ENCODE data around the gene KRTAP29-1. TPM values are rescaled to one million over a fixed set of nuclear protein-coding genes. Genes with fewer than 3 reads are reported as not detected.

Gene KRTAP29-1
- total and polyA plus RNA-seq, 12 donors, result not detected

DNA sequence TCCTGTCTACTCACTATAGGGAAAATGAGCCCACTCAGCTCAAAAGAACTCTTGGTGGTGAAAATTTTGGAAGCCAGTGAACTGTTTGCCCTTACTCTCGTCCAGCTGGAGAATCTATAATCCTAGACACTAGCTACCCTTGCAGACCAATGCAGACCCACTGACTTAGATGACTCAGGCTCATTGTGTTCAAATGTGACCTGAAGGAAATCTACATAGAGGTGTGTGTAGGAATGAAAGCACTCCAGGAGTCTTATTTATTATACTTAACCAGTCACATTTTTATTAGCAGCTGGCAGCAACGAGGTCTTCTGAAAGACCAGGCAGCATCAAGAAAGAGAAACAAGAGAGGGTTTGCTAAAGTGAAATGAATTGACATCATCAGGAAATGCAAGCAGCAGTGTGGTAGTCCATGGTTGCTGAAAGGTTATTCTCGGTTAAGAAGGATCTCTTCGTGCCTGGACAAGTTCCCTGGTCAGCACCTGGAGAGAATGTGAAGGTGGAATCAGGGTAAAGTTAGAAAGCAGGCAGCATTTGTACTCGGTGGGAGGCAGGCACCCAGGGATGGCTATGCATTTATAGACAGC lies 1.4 kb downstream of the KRTAP29-1 start:
- Histone ChIP-seq H3K36me3 (no peaks in the 10 kb centered on the region), H3K27me3 (peaks cover 0 to 6% (median 0%) of the 10 kb centered on the region in 7 donors), H3K4me1 (peaks cover 0 to 10% (median 4%) of the 10 kb centered on the region in 9 donors), H3K4me3 (no peak overlapping the region), H3K27ac (no peak overlapping the region), H3K9me3 (peaks cover 0 to 20% (median 0%) of the 10 kb centered on the region in 11 donors)
- 67 to 69% methylated on average over 5 of the region's 5 CpGs for WGBS, 2 donors
- TF ChIP-seq, protein P1, sequence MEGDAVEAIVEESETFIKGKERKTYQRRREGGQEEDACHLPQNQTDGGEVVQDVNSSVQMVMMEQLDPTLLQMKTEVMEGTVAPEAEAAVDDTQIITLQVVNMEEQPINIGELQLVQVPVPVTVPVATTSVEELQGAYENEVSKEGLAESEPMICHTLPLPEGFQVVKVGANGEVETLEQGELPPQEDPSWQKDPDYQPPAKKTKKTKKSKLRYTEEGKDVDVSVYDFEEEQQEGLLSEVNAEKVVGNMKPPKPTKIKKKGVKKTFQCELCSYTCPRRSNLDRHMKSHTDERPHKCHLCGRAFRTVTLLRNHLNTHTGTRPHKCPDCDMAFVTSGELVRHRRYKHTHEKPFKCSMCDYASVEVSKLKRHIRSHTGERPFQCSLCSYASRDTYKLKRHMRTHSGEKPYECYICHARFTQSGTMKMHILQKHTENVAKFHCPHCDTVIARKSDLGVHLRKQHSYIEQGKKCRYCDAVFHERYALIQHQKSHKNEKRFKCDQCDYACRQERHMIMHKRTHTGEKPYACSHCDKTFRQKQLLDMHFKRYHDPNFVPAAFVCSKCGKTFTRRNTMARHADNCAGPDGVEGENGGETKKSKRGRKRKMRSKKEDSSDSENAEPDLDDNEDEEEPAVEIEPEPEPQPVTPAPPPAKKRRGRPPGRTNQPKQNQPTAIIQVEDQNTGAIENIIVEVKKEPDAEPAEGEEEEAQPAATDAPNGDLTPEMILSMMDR (IDR thresholded peaks at IDR 0.05), result no peak
- no peak for ATAC-seq
- no peak for DNase-seq
- intact Hi-C loops (cut with DNase I), result loop anchor here in 1 of 10 donors (10.0 kb wide), 1 partner anchor 194 kb away; no protein-coding TSS in a partner anchor

DNA sequence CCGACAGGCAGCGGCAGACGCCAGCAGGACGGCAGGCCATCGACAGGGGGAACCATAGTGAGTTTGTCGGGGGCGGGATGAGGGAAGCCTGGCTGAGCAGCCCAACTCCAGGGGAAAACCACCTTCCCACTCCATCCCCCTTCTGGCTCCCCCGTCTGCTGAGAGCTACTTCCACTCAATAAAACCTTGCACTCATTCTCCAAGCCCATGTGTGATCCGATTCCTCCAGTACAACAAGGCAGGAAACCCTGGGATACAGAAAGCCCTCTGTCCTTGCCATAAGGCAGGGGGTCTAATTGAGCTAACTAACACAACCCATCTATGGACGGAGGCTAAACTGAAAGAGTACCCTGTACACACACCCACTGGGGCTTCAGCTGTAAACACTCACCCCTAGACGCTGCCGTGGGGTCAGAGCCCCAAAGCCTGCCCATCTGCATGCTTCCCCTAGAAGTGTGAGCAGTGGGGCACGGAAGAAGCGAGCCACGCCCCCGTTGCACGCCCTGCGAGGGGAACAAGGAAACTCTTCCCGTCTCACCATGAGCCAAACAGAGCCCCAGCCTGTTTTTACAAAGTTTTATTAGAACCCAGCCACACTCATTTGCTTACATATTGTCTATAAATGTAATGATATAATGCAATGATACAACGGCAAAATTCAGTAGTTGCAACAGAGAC lies 4.1 kb downstream of the KRTAP29-1 start:
- intact Hi-C loops (cut with DNase I), result loop anchor here in 1 of 10 donors (10.0 kb wide), 1 partner anchor 354 kb away; no protein-coding TSS in a partner anchor
- TF ChIP-seq, protein P1 (IDR thresholded peaks at IDR 0.05), result no peak
- Histone ChIP-seq H3K27ac (no peak overlapping the region), H3K9me3 (peaks cover 0 to 20% (median 0%) of the 10 kb centered on the region in 11 donors), H3K27me3 (peaks cover 0 to 6% (median 0%) of the 10 kb centered on the region in 7 donors), H3K36me3 (no peaks in the 10 kb centered on the region), H3K4me1 (peaks cover 0 to 10% (median 4%) of the 10 kb centered on the region in 9 donors), H3K4me3 (no peak overlapping the region)
- WGBS, 2 donors, result 84 to 85% methylated on average over 20 of the region's 20 CpGs
- ATAC-seq, result no peak
- no peak for DNase-seq

DNA sequence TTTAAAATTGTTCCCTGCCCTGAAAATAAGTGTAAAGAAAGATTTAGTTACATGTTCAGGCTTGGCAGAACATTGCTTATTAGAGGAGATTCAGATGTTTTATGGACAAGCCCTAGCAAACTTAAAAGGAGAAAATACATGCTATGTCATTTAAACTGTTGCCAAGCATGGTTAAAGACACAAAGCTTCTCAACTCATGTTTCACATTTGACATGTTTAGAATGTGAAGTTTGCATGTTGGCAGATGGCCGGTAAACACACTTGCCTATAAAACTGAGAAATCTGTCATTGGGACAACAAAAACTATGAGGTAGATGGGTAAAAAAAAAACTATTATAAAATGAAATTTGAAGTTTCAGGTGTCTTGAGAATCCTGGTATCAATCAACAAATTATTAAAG lies 5.8 kb downstream of the KRTAP29-1 start:
- 89% methylated on average over 1 of the region's 1 CpG for WGBS, 2 donors
- intact Hi-C loops (cut with DNase I), result loop anchor here in 1 of 10 donors (10.0 kb wide), 1 partner anchor 352 kb away; no protein-coding TSS in a partner anchor
- Histone ChIP-seq H3K36me3 (no peaks in the 10 kb centered on the region), H3K4me1 (peaks cover 0 to 2% (median 0%) of the 10 kb centered on the region in 9 donors), H3K4me3 (no peak overlapping the region), H3K9me3 (peaks cover 0 to 18% (median 0%) of the 10 kb centered on the region in 11 donors), H3K27ac (no peak overlapping the region), H3K27me3 (peaks cover 0 to 15% (median 10%) of the 10 kb centered on the region in 7 donors)
- ATAC-seq (no peak), DNase-seq (no peak)
- TF ChIP-seq, protein P1 (IDR thresholded peaks at IDR 0.05), result no peak

DNA sequence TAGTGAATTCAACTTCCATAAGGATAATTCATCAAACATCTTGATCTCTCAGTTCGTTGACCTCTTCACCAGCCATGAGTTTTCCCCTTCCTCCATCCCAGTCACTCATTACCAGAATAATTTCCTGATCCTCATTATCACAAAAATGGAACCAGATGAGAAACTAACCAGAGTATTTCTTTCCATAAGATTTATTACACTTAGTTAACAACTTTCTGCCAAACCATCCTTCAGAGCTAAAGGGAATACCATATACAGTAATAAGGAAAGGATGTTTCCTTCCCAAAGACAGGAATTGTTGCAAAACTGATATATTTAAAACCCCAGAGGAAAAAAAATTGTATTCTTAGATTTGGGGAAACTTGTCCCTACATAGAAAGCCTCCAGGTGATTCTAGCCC lies 8.6 kb downstream of the KRTAP29-1 start:
- no peaks in the 10 kb centered on the region for H3K36me3 ChIP-seq
- no peak for DNase-seq
- no peaks in the 10 kb centered on the region for H3K9me3 ChIP-seq
- H3K4me3 ChIP-seq, result no peak overlapping the region
- intact Hi-C loops (cut with DNase I), result loop anchor here in 1 of 10 donors (10.0 kb wide), 1 partner anchor 349 kb away; no protein-coding TSS in a partner anchor
- TF ChIP-seq, protein P1 (IDR thresholded peaks at IDR 0.05), result no peak
- H3K27ac ChIP-seq, result no peak overlapping the region
- no peak for ATAC-seq
- peaks cover 0 to 24% (median 11%) of the 10 kb centered on the region in 7 donors for H3K27me3 ChIP-seq
- no peaks in the 10 kb centered on the region for H3K4me1 ChIP-seq
- 76 to 80% methylated on average over 1 of the region's 1 CpG for WGBS, 2 donors
